Activated CD8-positive, alpha-beta T cell treated with anti-CD3 and anti-CD28 coated beads for 36 hours (primary cell): ENCODE results near the gene IGF2BP2. TPM values are rescaled to one million over a fixed set of nuclear protein-coding genes. Genes with fewer than 3 reads are reported as not detected.

ENCODE experiments used
- ATAC-seq: fragments of 200-7000 bp; cut with Tn5 transposase; one replicate; pipeline ENCODE4 v1.10.0; 2021; ENCODE audit warnings: mild to moderate bottlenecking, moderate library complexity
- CTCF ChIA-PET: fragments of 350-600 bp; sonication (Branson Sonifier 250); formaldehyde crosslinking; loops from one replicate; lab custom pipeline; 2021; ENCODE audit warnings: antibody characterized with exemption; lab: Charles Lee
- POLR2A ChIA-PET: fragments of 350-600 bp; sonication (Branson Sonifier 250); formaldehyde crosslinking; loops from one replicate; lab custom pipeline; 2021; ENCODE audit warnings: antibody characterized with exemption; lab: Charles Lee
- DNase-seq: peaks from one replicate; pipeline ENCODE4 v3.0.0-alpha.2; 2020
- H3K27ac Mint-ChIP-seq: one replicate; pipeline ENCODE4 v1.8.0; 2021; ENCODE audit warnings: mild to moderate bottlenecking, mixed read lengths
- H3K27me3 Mint-ChIP-seq: one replicate; pipeline ENCODE4 v1.8.0; 2021; ENCODE audit warnings: mixed read lengths
- H3K36me3 Mint-ChIP-seq: one replicate; pipeline ENCODE4 v1.8.0; 2021; ENCODE audit warnings: low read depth, mixed read lengths
- H3K4me1 Mint-ChIP-seq: one replicate; pipeline ENCODE4 v1.8.0; 2021; ENCODE audit warnings: low read depth, mixed read lengths
- H3K4me3 Mint-ChIP-seq: one replicate; pipeline ENCODE4 v1.8.0; 2021; ENCODE audit warnings: mild to moderate bottlenecking, moderate library complexity, mixed read lengths
- H3K9me3 Mint-ChIP-seq: one replicate; pipeline ENCODE4 v1.8.0; 2021; ENCODE audit warnings: mixed read lengths
- intact Hi-C: fragments of 100-400 bp; cut with micrococcal nuclease; formaldehyde crosslinking; loops from one replicate; pipeline ENCODE4 v1.10.0; 2022
- total RNA-seq, 2 experiments: library from RNA; stranded (reverse); gene quantifications; one replicate each; pipeline ENCODE4 v1.2.3, GENCODE V29; 2021
- TF ChIP-seq, protein P1 (sequence below): fragments of 200-600 bp; IDR thresholded peaks from one replicate; pipeline ENCODE4 v1.8.0; 2022; ENCODE audit warnings: antibody characterized with exemption, mild to moderate bottlenecking

IGF2BP2 gene
- total RNA-seq, 2 experiments from 2014 or later, result 0.52 to 0.65 TPM

DNA sequence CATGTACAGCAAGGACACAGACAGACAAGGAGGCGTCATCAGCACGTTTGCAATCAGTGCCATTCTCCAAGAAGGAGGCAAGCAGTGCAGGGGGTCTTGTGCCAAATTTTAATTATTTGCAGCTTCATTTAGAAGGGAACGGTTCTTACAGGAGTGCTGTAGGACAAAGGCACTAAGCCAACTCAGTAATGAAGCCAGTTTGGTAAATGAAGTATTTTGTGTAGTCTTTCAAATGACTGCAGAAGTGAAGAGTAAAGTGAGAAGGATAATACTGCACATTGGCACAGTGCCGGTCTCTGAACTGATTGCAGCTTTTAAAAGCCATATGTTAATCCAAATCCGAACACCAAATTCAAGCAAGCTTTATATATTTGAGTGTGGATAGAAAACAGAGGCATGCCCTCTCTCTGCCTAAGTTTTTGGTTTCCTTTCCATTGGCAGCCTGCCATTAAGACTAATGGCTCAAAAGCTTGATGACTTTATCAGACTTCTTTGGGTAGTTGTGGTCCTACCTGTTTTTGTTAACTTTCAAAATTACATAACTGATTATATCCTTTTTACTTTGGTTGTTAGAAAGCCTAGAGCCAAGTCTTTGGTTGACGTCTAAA is 137.5 kb downstream of the IGF2BP2 start:
- DNase-seq (no peak), ATAC-seq (no peak)
- H3K4me3 Mint-ChIP-seq, result no peak overlapping the region
- ChIA-PET POLR2A (no interaction called here), CTCF (no interaction called here)
- H3K27ac Mint-ChIP-seq, result no peak overlapping the region
- H3K4me1 Mint-ChIP-seq, result no peaks in the 10 kb centered on the region
- no peaks in the 10 kb centered on the region for H3K36me3 Mint-ChIP-seq
- intact Hi-C loops, result no loop called here
- TF ChIP-seq, protein P1, sequence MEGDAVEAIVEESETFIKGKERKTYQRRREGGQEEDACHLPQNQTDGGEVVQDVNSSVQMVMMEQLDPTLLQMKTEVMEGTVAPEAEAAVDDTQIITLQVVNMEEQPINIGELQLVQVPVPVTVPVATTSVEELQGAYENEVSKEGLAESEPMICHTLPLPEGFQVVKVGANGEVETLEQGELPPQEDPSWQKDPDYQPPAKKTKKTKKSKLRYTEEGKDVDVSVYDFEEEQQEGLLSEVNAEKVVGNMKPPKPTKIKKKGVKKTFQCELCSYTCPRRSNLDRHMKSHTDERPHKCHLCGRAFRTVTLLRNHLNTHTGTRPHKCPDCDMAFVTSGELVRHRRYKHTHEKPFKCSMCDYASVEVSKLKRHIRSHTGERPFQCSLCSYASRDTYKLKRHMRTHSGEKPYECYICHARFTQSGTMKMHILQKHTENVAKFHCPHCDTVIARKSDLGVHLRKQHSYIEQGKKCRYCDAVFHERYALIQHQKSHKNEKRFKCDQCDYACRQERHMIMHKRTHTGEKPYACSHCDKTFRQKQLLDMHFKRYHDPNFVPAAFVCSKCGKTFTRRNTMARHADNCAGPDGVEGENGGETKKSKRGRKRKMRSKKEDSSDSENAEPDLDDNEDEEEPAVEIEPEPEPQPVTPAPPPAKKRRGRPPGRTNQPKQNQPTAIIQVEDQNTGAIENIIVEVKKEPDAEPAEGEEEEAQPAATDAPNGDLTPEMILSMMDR, result no peak
- no peaks in the 10 kb centered on the region for H3K9me3 Mint-ChIP-seq
- no peaks in the 10 kb centered on the region for H3K27me3 Mint-ChIP-seq

DNA sequence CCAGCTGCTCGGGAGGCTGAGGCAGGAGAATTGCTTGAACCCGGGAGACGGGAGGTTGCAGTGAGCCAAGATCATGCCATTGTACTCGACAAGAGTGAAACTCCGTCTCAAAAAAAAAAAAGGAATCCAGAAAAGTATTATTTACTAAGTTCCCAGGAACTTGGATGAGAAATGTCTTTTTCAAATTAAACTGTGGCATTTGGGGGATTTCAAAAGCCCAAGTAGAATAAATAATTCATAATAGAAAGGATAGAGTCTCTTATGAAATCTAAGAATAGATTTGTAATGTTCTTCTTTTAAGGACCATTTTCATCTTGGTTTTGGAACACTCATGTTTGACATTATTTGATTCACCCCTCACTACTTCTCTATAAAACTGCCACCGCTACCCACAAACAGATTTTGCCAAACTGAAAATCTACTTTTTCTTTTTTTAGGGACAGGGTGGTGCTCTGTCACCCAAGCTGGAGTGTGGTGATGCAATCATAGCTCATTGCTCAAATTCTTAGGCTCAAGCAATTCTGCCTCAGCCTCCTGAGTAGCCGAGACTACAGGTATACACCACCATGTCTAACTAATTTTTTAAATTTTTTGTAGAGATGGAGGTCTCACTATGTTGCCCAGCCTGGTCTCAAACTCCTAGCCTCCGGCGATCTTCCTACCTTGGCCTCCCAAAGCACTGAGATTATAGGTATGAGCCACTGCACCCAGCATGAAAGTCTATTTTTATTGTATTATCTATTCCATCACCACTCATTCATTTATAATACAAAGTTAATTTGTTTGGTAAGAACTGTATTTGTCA is 139.4 kb downstream of the IGF2BP2 start:
- no peak for DNase-seq
- no peaks in the 10 kb centered on the region for H3K36me3 Mint-ChIP-seq
- ChIA-PET CTCF (no interaction called here), POLR2A (no interaction called here)
- H3K27me3 Mint-ChIP-seq, result no peaks in the 10 kb centered on the region
- TF ChIP-seq, protein P1, result no peak
- H3K9me3 Mint-ChIP-seq, result no peaks in the 10 kb centered on the region
- intact Hi-C loops, result no loop called here
- no peak for ATAC-seq
- H3K27ac Mint-ChIP-seq, result no peak overlapping the region
- H3K4me1 Mint-ChIP-seq, result no peaks in the 10 kb centered on the region
- H3K4me3 Mint-ChIP-seq, result no peak overlapping the region

DNA sequence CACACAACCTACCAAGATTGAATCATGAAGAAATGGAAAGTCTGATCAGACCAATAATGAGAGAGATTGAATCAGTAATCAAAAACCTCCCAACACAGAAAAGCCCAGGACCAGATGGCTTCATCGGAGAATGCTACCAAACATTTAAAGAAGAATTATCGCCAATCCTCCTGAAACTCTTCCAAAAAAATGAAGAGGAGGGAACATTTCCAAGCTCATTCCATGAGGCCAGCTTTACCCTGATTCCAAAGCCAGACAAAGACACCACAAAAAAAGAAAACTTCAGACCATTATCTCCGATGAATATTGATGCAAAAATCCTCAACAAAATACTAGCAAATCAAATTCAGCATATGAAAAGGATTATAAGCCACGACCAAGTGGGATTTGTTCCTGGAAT is 144.6 kb downstream of the IGF2BP2 start:
- ATAC-seq, result no peak
- DNase-seq, result no peak
- TF ChIP-seq, protein P1, result no peak
- no peak overlapping the region for H3K4me3 Mint-ChIP-seq
- intact Hi-C loops, result no loop called here
- peaks cover 17% of the 10 kb centered on the region for H3K9me3 Mint-ChIP-seq
- H3K27ac Mint-ChIP-seq, result no peak overlapping the region
- POLR2A ChIA-PET, result interaction anchor here (0.6 kb wide), 1 partner anchor 274 kb away, joined by 4 read pairs; no protein-coding TSS in a partner anchor
- CTCF ChIA-PET, result interaction anchor here (0.9 to 4.9 kb wide), 2 partner anchors 20 to 88 kb away, joined by 3 to 33 read pairs; no protein-coding TSS in a partner anchor
- no peaks in the 10 kb centered on the region for H3K4me1 Mint-ChIP-seq
- no peaks in the 10 kb centered on the region for H3K36me3 Mint-ChIP-seq
- H3K27me3 Mint-ChIP-seq, result peaks cover 5% of the 10 kb centered on the region

DNA sequence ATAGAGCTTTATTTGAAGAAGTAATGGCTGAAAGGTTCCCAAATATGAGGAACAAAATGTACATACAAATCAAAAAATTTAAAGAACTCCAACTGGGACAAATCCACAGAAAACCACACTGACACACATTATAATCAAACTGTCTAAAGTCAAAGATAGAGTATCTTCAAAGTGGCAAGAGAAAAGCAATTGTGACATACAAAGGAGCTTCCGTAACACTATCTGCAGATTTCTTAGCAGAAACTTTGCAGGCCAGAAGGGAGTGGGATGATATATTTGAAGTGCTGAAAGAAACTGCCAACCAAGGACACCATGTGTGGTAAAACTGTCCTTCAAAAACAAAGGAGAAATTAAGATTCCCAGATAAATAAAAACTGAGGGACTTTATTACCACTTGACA is 146.8 kb downstream of the IGF2BP2 start:
- H3K4me1 Mint-ChIP-seq, result no peaks in the 10 kb centered on the region
- TF ChIP-seq, protein P1, result no peak
- H3K27me3 Mint-ChIP-seq, result peaks cover 5% of the 10 kb centered on the region
- H3K27ac Mint-ChIP-seq, result no peak overlapping the region
- no peak overlapping the region for H3K4me3 Mint-ChIP-seq
- CTCF ChIA-PET, result interaction anchor here (0.7 to 4.9 kb wide), 10 partner anchors 14 to 937 kb away, joined by 3 to 33 read pairs (median 6); no protein-coding TSS in a partner anchor
- DNase-seq (no peak), ATAC-seq (no peak)
- no peaks in the 10 kb centered on the region for H3K36me3 Mint-ChIP-seq
- peaks cover 17% of the 10 kb centered on the region for H3K9me3 Mint-ChIP-seq
- intact Hi-C loops, result loop anchor here (5.0 kb wide), 1 partner anchor 89 kb away; no protein-coding TSS in a partner anchor
- POLR2A ChIA-PET, result no interaction called here
